Stimulated activated CD4-positive, alpha-beta T cell treated with anti-CD3 and anti-CD28 coated beads, Interleukin-12 subunit alpha, Interleukin-12 subunit beta, amount 100 ng/mL, for 24 hours (primary cell): ENCODE results near the gene KLHDC1.
"Not testable (repeated sequence)": the region's sequence is repeated elsewhere in the genome, so short reads cannot be mapped to it uniquely, and the experiment has no call there.

Experiments
- DNase-seq, 2 experiments: peaks; one replicate each; pipeline ENCODE4 v3.0.0-alpha.2; 2020; ENCODE audit warnings: low read depth in 2 of 2

Gene KLHDC1

GRCh38 chr14:49727171-49727570 lies 34.3 kb downstream of the KLHDC1 start:
- no peak for DNase-seq

- DNase-seq: no peak
Measured at GRCh38 chr14:49732896-49733295, 40.0 kb downstream of the KLHDC1 start.

GRCh38 chr14:49733836-49734235 lies 40.9 kb downstream of the KLHDC1 start:
- DNase-seq: no peak

- not testable (repeated sequence) for DNase-seq
Measured at GRCh38 chr14:49735669-49736068, 42.7 kb downstream of the KLHDC1 start.

GRCh38 chr14:49745191-49745590 lies 52.3 kb downstream of the KLHDC1 start:
- no peak for DNase-seq

GRCh38 chr14:49746476-49746875 lies 53.6 kb downstream of the KLHDC1 start:
- not testable (repeated sequence) for DNase-seq

- DNase-seq: no peak
Measured at GRCh38 chr14:49754570-49755097, 61.7 kb downstream of the KLHDC1 start.

GRCh38 chr14:49755378-49755777 lies 62.5 kb downstream of the KLHDC1 start:
- DNase-seq: no peak

- no peak for DNase-seq
Measured at GRCh38 chr14:49761839-49762551, 69.1 kb downstream of the KLHDC1 start.

GRCh38 chr14:49766839-49767238 lies 73.9 kb downstream of the KLHDC1 start:
- no peak for DNase-seq

- DNase-seq: no peak
Measured at GRCh38 chr14:49767270-49767570, 74.3 kb downstream of the KLHDC1 start.

- DNase-seq: peak; percentile 77 to 80
Measured at GRCh38 chr14:49767571-49768300, 74.8 kb downstream of the KLHDC1 start, which contains the start of gene KLHDC2. Gene KLHDC2, plus strand, starts transcription at chr14:49768153. Its CDS starts 316 bp downstream, at chr14:49768469.

GRCh38 chr14:49768301-49769121 lies 75.6 kb downstream of the KLHDC1 start:
- DNase-seq: peak; percentile 55 to 69

GRCh38 chr14:49769171-49769570 lies 76.3 kb downstream of the KLHDC1 start:
- DNase-seq: no peak

GRCh38 chr14:49769581-49770211 lies 76.8 kb downstream of the KLHDC1 start:
- DNase-seq: no peak

GRCh38 chr14:49770212-49770817 lies 77.4 kb downstream of the KLHDC1 start:
- no peak for DNase-seq

GRCh38 chr14:49771691-49772090 lies 78.8 kb downstream of the KLHDC1 start:
- DNase-seq: not testable (repeated sequence)

GRCh38 chr14:49774106-49774505 lies 81.2 kb downstream of the KLHDC1 start:
- no peak for DNase-seq

GRCh38 chr14:49778421-49778820 lies 85.5 kb downstream of the KLHDC1 start:
- no peak for DNase-seq

- DNase-seq: not testable (repeated sequence)
Measured at GRCh38 chr14:49781040-49781439, 88.1 kb downstream of the KLHDC1 start.

- DNase-seq: no peak
Measured at GRCh38 chr14:49783394-49784014, 90.6 kb downstream of the KLHDC1 start.
